Activated CD8-positive, alpha-beta memory T cell treated with anti-CD3 and anti-CD28 coated beads for 24 hours (primary cell): ENCODE results near the gene ABCA13.

Source experiments
- DNase-seq: peaks from one replicate; pipeline ENCODE4 v3.0.0-alpha.2; 2020

ABCA13 gene

DNA sequence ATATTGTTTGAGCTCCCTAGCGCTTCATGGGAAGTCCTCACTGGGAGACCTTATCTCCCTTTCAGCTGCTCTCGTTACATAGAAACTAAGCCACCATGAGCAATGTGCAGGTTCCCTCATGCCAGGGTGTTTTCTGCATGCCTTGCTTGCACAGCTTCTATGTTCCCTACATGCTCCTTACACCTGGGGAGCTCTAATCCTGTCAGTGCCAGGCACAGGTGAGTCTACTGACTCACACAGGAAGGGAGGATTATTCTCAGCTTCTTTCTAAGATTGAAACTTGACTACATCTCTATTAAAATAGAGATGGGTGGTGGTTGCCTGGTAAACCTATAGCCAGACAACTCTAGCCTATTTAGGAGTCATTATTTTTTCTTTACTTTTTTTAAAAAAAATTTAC is 377.4 kb downstream of the ABCA13 start:
- DNase-seq, result no peak

DNA sequence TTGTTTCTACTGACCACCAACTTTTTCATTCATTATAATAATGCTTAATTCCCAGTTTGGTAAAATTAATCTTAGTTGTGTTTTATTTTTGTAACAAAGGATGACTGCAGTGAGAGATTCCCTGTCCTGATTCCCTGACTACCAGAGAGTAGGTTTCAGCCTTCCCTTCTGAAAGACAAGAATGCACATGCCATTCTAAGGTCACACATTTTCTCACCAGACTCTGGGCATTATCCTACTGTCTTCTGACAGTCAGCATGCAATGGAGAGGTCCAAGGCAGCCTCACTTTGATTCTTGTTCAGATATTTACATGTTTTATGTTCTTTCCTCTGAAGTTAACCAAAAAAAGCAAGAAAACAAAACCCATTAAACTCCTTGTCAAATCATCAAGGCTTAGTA is 380.4 kb downstream of the ABCA13 start:
- no peak for DNase-seq

DNA sequence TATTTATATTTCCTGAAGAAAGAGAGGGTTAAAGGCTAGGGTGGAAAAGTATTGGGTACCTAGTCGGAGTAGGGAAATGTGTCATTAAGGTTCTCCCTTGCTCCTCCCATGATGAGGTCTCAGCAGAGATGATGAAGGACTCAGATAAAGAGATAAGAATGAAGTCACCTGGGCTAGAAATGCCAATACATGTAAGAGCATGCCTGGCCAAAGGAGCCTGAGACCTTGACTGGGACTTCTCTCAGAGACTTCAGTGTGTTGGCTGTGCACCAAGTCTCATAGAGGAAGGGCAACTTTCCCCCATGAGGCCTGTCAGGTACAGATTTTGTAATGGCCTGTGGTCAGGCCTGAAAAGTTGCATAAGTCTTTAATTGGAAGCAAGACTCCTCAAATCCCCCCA is 392.1 kb downstream of the ABCA13 start:
- DNase-seq, result no peak

GRCh38 chr7:48575516-48575915 is 404.3 kb downstream of the ABCA13 start:
- no peak for DNase-seq

GRCh38 chr7:48587475-48587874 is 416.2 kb downstream of the ABCA13 start:
- no peak for DNase-seq

DNA sequence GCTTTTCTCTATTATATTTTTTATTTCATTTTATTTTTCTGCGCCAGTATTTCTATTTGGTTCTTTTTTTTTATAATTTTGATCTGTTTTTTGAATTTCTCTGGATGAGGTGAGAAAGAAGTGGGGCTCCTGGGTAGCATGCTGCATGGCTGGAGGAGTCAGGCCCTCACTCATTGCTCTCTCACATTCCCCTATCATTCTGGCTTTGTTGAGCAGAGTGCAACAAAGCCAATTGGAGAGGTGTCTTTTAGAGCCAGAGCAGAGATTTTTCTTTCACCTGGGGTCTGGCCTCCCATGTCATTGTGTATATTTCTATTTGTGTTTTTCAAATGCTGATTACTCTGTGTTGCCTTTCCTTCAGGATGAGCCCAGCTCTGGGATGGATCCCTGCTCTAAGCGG is 423.1 kb downstream of the ABCA13 start:
- DNase-seq, result no peak

DNA sequence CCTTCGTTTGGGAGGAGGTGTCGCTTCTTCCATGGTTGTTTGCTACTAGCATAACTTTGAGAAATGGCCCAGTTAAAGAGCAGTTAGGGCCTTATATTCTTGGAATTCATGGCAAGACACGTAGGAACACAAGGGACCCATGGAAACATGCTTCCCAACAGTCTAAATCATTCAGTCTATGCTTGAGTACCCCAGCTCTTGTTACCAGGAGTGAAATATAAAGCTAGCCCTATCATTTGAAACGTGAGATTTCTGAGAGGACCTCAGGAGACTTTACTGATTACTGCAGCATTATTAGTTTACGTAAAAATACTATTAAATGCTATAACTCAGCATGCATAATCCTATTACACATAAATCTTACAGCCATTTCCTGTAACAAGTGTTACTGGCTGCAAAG is 424.5 kb downstream of the ABCA13 start:
- DNase-seq, result no peak

DNA sequence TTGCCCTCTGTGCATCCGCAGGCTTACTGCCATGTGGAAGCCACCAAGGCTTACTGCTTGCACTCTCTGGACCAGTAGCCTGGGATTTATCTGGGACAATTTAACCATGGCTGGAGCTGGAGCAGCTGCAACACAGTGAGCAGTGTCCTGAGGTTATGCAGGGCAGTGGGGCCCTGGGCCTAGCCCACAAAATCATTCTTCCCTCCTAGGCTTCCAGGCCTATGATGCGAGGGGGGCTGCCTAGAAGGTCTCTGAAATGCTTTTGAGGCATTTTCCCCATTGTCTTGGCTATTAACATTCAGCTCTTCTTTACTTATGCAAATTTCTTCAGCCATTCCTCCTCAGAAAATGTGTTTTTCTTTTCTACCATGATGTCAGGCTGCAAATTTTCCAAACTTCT is 439.4 kb downstream of the ABCA13 start:
- no peak for DNase-seq

DNA sequence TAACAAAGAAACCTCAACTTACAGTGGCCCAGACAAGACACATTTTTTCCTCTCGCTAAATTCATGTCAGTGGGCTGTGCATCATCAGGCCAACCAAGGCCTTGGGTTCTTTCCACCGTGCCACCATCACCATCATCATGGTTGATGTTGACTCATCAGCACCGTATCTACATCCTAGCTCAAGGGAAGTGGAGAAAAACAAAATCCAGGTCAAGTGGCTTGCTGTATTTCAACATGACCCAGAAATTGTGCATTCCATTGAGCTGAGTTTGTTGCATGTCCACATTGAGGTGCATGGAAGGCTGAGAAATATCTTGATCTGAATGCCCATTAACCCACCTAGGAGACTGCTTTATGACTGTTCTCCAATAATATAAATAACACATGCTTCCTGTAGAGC is 440.7 kb downstream of the ABCA13 start:
- no peak for DNase-seq

DNA sequence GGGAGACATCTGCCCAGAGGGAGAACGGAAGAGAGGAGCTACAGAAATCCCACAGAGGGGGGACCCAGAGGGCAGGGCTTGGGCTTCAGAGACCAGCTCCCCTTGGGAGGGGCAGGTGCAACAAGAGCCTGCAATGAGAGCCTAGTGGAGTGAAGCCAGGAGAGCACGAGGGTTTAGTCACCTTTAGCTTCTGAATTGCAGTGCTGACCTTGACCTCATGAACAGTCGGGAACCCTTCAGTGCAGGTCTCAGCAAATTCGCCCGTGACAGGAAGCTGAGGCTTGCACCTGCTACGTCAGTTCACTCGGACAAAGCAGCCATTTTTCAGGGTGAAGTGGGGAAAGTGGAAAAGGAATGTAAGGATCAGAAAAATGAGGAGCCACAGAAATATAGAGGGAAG is 446.2 kb downstream of the ABCA13 start:
- DNase-seq, result no peak

DNA sequence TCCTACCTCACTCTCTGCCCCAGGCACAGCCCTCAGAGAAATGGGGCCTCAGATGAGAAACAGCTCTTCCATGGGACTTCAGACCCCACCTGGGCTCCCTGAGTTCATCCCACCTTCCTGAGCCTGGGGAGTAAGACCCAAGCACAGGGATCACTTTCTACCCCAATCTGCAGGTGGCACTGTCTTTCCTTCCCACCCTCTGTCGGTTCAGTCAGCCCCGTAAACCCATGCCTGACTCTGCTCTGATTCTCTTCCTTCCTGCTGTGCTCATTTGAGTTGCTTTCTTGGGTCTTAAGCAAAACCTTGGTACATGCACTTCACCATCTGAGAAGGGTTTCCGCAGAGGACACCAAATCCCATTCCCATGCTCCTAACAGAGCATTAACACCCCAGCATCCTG is 446.7 kb downstream of the ABCA13 start:
- DNase-seq, result no peak

GRCh38 chr7:48621076-48621475 is 449.8 kb downstream of the ABCA13 start:
- DNase-seq, result no peak

GRCh38 chr7:48627164-48627563 is 455.9 kb downstream of the ABCA13 start:
- no peak for DNase-seq

GRCh38 chr7:48628793-48629349 is 457.6 kb downstream of the ABCA13 start:
- DNase-seq, result no peak

GRCh38 chr7:48634116-48634632 is 462.9 kb downstream of the ABCA13 start:
- no peak for DNase-seq

DNA sequence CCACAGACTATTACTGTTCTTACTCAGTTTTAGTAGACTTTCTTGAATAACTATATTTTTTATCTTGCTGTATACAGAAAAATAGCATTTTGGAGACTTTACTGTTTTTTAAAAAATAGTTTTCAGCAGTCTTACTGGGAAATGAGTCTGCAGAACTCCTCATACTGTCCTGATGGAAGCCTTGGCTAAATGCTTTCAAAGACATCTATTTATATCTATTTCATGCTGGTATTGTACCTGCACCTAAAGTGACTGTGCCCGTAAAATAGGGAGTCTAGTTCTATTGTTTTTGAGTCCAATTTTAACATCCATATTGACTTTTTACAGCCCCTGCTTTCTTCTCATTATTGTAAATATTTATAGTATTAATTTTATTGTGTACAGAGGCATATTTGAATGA is 464.5 kb downstream of the ABCA13 start:
- DNase-seq, result no peak

DNA sequence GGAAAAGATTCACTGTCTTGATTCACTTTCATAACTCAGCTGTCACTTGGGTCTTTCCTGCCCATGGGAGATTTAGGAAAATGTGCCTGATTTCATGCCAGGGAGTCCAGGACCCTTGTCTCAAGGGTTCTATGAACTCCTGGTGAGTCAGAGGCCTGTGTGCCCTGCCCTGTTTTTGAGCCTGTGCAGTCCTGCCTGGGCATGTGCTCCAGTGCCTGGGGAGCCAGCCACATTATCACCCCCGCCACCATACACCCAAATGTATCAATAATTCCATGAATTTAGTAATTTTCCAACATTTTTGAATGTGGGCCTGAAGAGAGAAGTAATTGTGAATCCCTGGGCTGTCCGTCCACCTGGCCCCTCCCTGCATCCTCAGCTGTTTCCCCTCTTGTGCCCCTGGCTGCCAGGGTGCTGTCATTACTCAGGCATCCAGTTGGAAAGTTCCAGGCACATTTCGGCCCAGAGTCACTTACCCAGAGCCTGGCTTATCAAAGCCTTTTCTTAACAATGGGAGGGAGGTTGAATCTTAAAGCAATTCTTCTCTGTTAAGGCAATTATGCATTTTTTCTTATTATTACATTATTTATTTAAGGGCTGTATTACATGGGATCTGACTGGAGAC is 465.2 kb downstream of the ABCA13 start:
- DNase-seq, result no peak

DNA sequence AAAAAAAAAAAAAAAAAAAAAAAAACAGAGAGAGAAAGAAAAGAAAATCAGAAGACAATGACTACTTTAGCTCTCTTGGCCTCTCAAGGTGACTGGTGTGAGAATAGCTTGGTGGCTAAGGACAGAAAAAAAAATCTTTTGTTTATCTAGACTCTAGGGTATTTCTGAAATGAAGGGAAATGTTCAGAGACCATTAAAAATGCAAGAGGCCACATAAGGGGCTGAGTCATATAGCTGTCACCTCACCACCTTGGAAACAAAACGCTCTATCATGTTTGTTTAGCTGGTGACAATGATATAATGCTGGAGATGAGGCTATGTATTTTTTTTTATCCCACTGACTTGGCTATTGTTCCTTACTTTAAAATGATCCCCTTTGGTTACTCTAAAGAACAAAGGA is 466.1 kb downstream of the ABCA13 start:
- no peak for DNase-seq

GRCh38 chr7:48638041-48638440 is 466.8 kb downstream of the ABCA13 start:
- no peak for DNase-seq

- no peak for DNase-seq
Observed at GRCh38 chr7:48643431-48644013, 472.3 kb downstream of the ABCA13 start.

DNA sequence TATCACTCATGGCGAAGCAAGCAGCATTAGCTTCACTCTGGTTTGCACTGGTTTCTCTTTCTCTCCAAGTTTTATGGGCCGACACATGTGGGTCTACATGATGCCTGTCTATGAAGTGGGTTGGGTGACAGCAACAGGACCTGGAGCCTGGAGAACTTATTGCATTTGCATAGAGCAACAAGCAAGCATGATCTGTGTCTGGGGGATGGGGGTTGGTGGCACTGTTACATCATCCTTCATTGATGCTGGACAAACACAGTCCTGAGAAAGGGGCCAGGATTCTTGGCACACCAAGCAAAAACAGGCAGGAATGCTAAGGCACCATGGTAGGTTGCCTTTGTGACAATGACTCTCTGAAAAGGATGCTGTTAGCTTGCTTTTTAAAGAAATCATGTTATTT is 486.9 kb downstream of the ABCA13 start:
- no peak for DNase-seq

DNA sequence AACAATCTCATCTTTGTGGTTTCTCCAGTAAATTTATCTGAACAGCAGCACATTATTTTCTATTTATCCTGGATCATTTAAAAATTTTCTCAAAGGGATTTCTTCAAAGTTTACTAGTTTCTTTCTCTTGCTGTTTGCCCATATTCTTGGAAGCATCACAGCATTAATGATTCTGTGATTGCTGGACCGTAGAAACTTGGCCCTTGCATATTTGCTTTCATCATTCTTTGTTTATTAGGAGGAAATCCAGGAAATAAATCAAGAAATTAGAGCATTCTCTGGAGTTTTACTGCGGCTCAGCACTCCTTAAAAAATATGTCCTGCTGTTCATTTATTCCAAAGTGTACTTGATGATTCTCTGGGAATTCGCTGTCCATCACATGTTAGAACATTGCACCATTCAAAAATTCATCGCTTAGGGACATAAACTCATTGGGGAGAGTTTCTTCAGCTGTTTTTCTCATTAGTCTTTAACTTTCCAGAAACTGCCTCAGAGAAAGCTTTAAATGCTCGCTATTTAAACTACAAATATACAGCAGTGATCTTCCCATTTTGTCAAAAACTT is 489.1 kb downstream of the ABCA13 start:
- no peak for DNase-seq

- no peak for DNase-seq
Observed at GRCh38 chr7:48664241-48664640, 493.0 kb downstream of the ABCA13 start.

GRCh38 chr7:48665353-48666135 is 494.3 kb downstream of the ABCA13 start:
- no peak for DNase-seq
